ENCODE data around the gene PBX1. TPM values are rescaled to one million over a fixed set of nuclear protein-coding genes. Genes with fewer than 3 reads are reported as not detected.

The PBX1 gene
- total RNA-seq, 3 donors from 2014 or later (not counting 1 experiment from before 2014, with no cell fraction given), result 0.54 to 3.5 (median 1.4) TPM

- H3K36me3 ChIP-seq (ENCODE audit: control insufficient read depth, insufficient read depth, low read length), result no peaks in the 10 kb centered on the region
- DNase-seq (no peak), ATAC-seq (no peak)
- Mint-ChIP-seq H3K4me1 (peaks cover 23 to 31% of the 10 kb centered on the region in 2 donors), H3K9me3 (no peaks in the 10 kb centered on the region), H3K36me3 (peaks cover 6% of the 10 kb centered on the region), H3K4me3 (no peak overlapping the region), H3K27ac (no peak overlapping the region), H3K27me3 (ENCODE audit: low read depth in 2 of 2) (peaks cover 30 to 62% of the 10 kb centered on the region in 2 donors)
- H3K9me3 ChIP-seq (ENCODE audit: control insufficient read depth, insufficient read depth, low read length), result no peaks in the 10 kb centered on the region
- H3K27me3 ChIP-seq (ENCODE audit: control insufficient read depth, insufficient read depth, low read length), result peaks cover 9% of the 10 kb centered on the region
- no peak overlapping the region for H3K4me3 ChIP-seq (ENCODE audit: low read length)
- no peak overlapping the region for H3K27ac ChIP-seq (ENCODE audit: low read length)
- no peak for TF ChIP-seq CTCF (IDR thresholded peaks at IDR 0.05)
- WGBS (ENCODE audit: insufficient coverage), result 79% methylated on average over 4 of the region's 4 CpGs
- intact Hi-C loops (cut with micrococcal nuclease), result no loop called here
- H3K4me1 ChIP-seq (ENCODE audit: control insufficient read depth, insufficient read depth, low read length), result peaks cover 13% of the 10 kb centered on the region
These were observed 166.4 kb downstream of the PBX1 start for GRCh38 chr1:164725401-164725800.

- DNase-seq, result no peak
- no peak overlapping the region for H3K27ac ChIP-seq (ENCODE audit: low read length)
- no peak for TF ChIP-seq CTCF (IDR thresholded peaks at IDR 0.05)
- peaks cover 6% of the 10 kb centered on the region for H3K36me3 Mint-ChIP-seq
- H3K27me3 ChIP-seq (ENCODE audit: control insufficient read depth, insufficient read depth, low read length), result peaks cover 9% of the 10 kb centered on the region
- no peak overlapping the region for H3K27ac Mint-ChIP-seq
- H3K4me1 ChIP-seq (ENCODE audit: control insufficient read depth, insufficient read depth, low read length), result peaks cover 5% of the 10 kb centered on the region
- intact Hi-C loops (cut with micrococcal nuclease), result no loop called here
- H3K4me3 ChIP-seq (ENCODE audit: low read length), result no peak overlapping the region
- WGBS (ENCODE audit: insufficient coverage), result 78% methylated on average over 1 of the region's 2 CpGs
- H3K4me3 Mint-ChIP-seq, result no peak overlapping the region
- H3K9me3 ChIP-seq (ENCODE audit: control insufficient read depth, insufficient read depth, low read length), result no peaks in the 10 kb centered on the region
- peaks cover 29 to 62% of the 10 kb centered on the region in 2 donors for H3K27me3 Mint-ChIP-seq (ENCODE audit: low read depth in 2 of 2)
- H3K4me1 Mint-ChIP-seq, result peaks cover 14 to 23% of the 10 kb centered on the region in 2 donors
- no peaks in the 10 kb centered on the region for H3K9me3 Mint-ChIP-seq
- no peak for ATAC-seq
- H3K36me3 ChIP-seq (ENCODE audit: control insufficient read depth, insufficient read depth, low read length), result no peaks in the 10 kb centered on the region
These were observed 167.3 kb downstream of the PBX1 start for GRCh38 chr1:164726235-164726634.

GRCh38 chr1:164728719-164729118 is 169.7 kb downstream of the PBX1 start:
- Histone ChIP-seq H3K27me3 (ENCODE audit: control insufficient read depth, insufficient read depth, low read length) (no peaks in the 10 kb centered on the region), H3K27ac (ENCODE audit: low read length) (no peak overlapping the region), H3K36me3 (ENCODE audit: control insufficient read depth, insufficient read depth, low read length) (no peaks in the 10 kb centered on the region), H3K4me1 (ENCODE audit: control insufficient read depth, insufficient read depth, low read length) (no peaks in the 10 kb centered on the region), H3K4me3 (ENCODE audit: low read length) (no peak overlapping the region), H3K9me3 (ENCODE audit: control insufficient read depth, insufficient read depth, low read length) (no peaks in the 10 kb centered on the region)
- Mint-ChIP-seq H3K27me3 (ENCODE audit: low read depth in 2 of 2) (peaks cover 20 to 52% of the 10 kb centered on the region in 2 donors), H3K9me3 (no peaks in the 10 kb centered on the region), H3K4me1 (peaks cover 0 to 5% of the 10 kb centered on the region in 2 donors), H3K27ac (no peak overlapping the region), H3K4me3 (no peak overlapping the region), H3K36me3 (peaks cover 6% of the 10 kb centered on the region)
- TF ChIP-seq CTCF (IDR thresholded peaks at IDR 0.05), result no peak
- no peak for ATAC-seq
- 75% methylated on average over 5 of the region's 5 CpGs for WGBS (ENCODE audit: insufficient coverage)
- no peak for DNase-seq
- intact Hi-C loops (cut with micrococcal nuclease), result no loop called here

GRCh38 chr1:164731161-164731876 is 172.3 kb downstream of the PBX1 start:
- H3K36me3 Mint-ChIP-seq, result no peaks in the 10 kb centered on the region
- Histone ChIP-seq H3K4me3 (ENCODE audit: low read length) (no peak overlapping the region), H3K9me3 (ENCODE audit: control insufficient read depth, insufficient read depth, low read length) (no peaks in the 10 kb centered on the region), H3K27me3 (ENCODE audit: control insufficient read depth, insufficient read depth, low read length) (peaks cover 2% of the 10 kb centered on the region), H3K4me1 (ENCODE audit: control insufficient read depth, insufficient read depth, low read length) (no peaks in the 10 kb centered on the region), H3K27ac (ENCODE audit: low read length) (no peak overlapping the region), H3K36me3 (ENCODE audit: control insufficient read depth, insufficient read depth, low read length) (no peaks in the 10 kb centered on the region)
- TF ChIP-seq CTCF (IDR thresholded peaks at IDR 0.05), result no peak
- ATAC-seq (no peak), DNase-seq (no peak)
- 97% methylated on average over 11 of the region's 11 CpGs for WGBS (ENCODE audit: insufficient coverage)
- H3K27me3 Mint-ChIP-seq (ENCODE audit: low read depth in 2 of 2), result peaks cover 15 to 33% of the 10 kb centered on the region in 2 donors
- no peak overlapping the region for H3K4me3 Mint-ChIP-seq
- H3K9me3 Mint-ChIP-seq, result no peaks in the 10 kb centered on the region
- intact Hi-C loops (cut with micrococcal nuclease), result no loop called here
- no peak overlapping the region for H3K27ac Mint-ChIP-seq
- no peaks in the 10 kb centered on the region for H3K4me1 Mint-ChIP-seq
